HL-60 (cell line): ENCODE measurements around the gene ACACB.

ENCODE experiments used
- DNase-seq, 2 experiments: peaks; one replicate each; pipeline ENCODE4 v3.0.0-alpha.2; 2010 to 2020; ENCODE audit warnings: low read depth in 1 of 2, low spot score in 1 of 2
- H3K27ac ChIP-seq: fragments of 250-450 bp; sonication (Bioruptor Pico); replicated peaks from 2 replicates; pipeline ENCODE4 v1.5.1; 2020; ENCODE audit warnings: mild to moderate bottlenecking, moderate library complexity
- H3K27me3 ChIP-seq: fragments of 250-450 bp; sonication (Bioruptor Pico); 2 replicates; pipeline ENCODE4 v1.5.1; 2021; ENCODE audit warnings: mild to moderate bottlenecking, moderate library complexity; ENCODE audit not compliant: insufficient read depth, poor library complexity, severe bottlenecking
- H3K4me3 ChIP-seq: replicated peaks from 2 replicates; pipeline ENCODE4 v1.5.1; 2011; ENCODE audit warnings: mild to moderate bottlenecking, control low read depth, low read length; ENCODE audit not compliant: insufficient read depth
- GABPA ChIP-seq: IDR thresholded peaks from 2 replicates; pipeline ENCODE4 v1.6.1; 2012; ENCODE audit warnings: low read depth
- POLR2AphosphoS5 ChIP-seq: IDR thresholded peaks from 2 replicates; pipeline ENCODE4 v1.6.1; 2012; ENCODE audit warnings: low read depth
- SPI1 ChIP-seq: IDR thresholded peaks from 2 replicates; pipeline ENCODE4 v1.6.1; 2012; ENCODE audit warnings: low read depth, mild to moderate bottlenecking, borderline replicate concordance
- TF ChIP-seq, protein P1 (sequence below): IDR thresholded peaks from 2 replicates; pipeline ENCODE4 v1.6.1; 2012; ENCODE audit warnings: low read depth; ENCODE audit not compliant: insufficient replicate concordance
- TF ChIP-seq, protein P2 (sequence below): IDR thresholded peaks from one replicate; pipeline ENCODE4 v1.5.1; 2011; ENCODE audit warnings: low read length, control low read depth, inconsistent platforms; ENCODE audit not compliant: insufficient read depth

The ACACB gene

DNA sequence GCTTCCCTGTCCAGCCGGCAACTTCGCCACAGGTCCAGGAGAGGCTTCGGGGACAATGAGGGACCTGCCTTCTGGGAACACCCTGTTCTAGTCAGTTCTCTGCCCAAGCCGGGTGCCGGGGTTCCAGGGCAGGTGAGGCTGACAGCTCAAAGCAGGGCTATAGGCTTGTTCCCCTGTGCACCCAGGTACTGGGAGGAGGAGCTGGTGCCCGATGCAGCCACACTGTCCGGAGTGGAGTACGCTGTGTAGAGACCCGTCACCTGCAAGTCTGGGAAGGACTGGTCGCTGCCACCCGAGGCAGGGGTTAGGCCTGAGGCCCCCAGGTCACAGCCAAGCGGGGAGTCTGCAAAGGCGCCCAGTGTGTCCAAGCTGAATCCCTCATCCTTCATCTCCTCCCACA, 163.1 kb downstream of the ACACB start:
- TF ChIP-seq, protein P1, sequence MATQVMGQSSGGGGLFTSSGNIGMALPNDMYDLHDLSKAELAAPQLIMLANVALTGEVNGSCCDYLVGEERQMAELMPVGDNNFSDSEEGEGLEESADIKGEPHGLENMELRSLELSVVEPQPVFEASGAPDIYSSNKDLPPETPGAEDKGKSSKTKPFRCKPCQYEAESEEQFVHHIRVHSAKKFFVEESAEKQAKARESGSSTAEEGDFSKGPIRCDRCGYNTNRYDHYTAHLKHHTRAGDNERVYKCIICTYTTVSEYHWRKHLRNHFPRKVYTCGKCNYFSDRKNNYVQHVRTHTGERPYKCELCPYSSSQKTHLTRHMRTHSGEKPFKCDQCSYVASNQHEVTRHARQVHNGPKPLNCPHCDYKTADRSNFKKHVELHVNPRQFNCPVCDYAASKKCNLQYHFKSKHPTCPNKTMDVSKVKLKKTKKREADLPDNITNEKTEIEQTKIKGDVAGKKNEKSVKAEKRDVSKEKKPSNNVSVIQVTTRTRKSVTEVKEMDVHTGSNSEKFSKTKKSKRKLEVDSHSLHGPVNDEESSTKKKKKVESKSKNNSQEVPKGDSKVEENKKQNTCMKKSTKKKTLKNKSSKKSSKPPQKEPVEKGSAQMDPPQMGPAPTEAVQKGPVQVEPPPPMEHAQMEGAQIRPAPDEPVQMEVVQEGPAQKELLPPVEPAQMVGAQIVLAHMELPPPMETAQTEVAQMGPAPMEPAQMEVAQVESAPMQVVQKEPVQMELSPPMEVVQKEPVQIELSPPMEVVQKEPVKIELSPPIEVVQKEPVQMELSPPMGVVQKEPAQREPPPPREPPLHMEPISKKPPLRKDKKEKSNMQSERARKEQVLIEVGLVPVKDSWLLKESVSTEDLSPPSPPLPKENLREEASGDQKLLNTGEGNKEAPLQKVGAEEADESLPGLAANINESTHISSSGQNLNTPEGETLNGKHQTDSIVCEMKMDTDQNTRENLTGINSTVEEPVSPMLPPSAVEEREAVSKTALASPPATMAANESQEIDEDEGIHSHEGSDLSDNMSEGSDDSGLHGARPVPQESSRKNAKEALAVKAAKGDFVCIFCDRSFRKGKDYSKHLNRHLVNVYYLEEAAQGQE: no peak
- TF ChIP-seq POLR2AphosphoS5: no peak
- TF ChIP-seq GABPA: no peak
- TF ChIP-seq SPI1: no peak
- TF ChIP-seq, protein P2, sequence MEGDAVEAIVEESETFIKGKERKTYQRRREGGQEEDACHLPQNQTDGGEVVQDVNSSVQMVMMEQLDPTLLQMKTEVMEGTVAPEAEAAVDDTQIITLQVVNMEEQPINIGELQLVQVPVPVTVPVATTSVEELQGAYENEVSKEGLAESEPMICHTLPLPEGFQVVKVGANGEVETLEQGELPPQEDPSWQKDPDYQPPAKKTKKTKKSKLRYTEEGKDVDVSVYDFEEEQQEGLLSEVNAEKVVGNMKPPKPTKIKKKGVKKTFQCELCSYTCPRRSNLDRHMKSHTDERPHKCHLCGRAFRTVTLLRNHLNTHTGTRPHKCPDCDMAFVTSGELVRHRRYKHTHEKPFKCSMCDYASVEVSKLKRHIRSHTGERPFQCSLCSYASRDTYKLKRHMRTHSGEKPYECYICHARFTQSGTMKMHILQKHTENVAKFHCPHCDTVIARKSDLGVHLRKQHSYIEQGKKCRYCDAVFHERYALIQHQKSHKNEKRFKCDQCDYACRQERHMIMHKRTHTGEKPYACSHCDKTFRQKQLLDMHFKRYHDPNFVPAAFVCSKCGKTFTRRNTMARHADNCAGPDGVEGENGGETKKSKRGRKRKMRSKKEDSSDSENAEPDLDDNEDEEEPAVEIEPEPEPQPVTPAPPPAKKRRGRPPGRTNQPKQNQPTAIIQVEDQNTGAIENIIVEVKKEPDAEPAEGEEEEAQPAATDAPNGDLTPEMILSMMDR: no peak
- H3K27ac ChIP-seq: no peak overlapping the region
- no peak overlapping the region for H3K4me3 ChIP-seq
- H3K27me3 ChIP-seq: no peaks in the 10 kb centered on the region
- DNase-seq: no peak

DNA sequence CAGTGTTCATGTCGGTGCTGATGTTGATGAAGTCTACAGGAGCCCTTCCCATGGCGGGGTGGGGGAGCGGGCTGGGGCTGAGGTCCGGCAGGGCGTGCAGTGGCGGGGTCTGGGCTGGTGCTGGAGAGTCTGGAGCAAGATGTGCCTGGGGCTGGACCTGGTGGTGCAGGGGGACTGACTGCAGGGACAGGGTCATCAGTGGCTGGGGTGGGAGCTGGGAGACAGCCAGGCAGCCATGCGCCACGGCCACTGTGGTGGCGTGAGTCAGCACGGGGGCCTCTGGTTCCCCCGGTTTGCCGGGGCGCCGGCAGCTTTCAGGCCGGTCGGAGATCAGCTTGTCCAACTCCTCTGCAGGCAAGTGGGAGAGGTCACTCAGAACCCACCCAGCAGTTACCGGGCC, 165.1 kb downstream of the ACACB start:
- no peak for DNase-seq
- TF ChIP-seq SPI1 (no peak), GABPA (no peak), POLR2AphosphoS5 (no peak)
- TF ChIP-seq, protein P2: no peak

DNA sequence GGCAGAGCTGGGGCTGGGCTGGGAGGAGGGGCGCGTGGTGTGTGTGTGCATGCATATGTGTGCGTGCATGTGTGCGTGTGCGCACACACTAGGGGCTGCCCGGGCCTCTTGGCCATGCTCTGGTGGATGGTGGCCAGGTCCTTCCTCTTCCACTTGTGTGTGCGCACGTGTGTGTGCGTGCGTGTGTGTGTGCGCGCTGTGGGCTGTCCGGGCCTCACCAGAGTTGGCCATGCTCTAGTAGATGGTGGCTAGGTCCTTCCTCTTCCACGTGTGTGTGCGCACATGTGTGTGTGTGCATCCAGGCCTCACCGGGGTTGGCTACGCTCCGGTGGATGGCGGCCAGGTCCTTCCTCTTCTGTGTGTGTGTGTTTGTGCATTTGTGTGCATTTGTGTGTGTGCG, 168.0 kb downstream of the ACACB start:
- no peak for DNase-seq
- Histone ChIP-seq H3K27me3 (no peaks in the 10 kb centered on the region), H3K4me3 (no peak overlapping the region), H3K27ac (no peak overlapping the region)
- no peak for TF ChIP-seq GABPA
- TF ChIP-seq POLR2AphosphoS5: no peak
- TF ChIP-seq, protein P1: no peak
- TF ChIP-seq, protein P2: no peak
- TF ChIP-seq SPI1: no peak

More for the DNA sequence above, 165.1 kb downstream of the ACACB start:
- no peak overlapping the region for H3K27ac ChIP-seq
- no peak overlapping the region for H3K4me3 ChIP-seq
- H3K27me3 ChIP-seq: no peaks in the 10 kb centered on the region

DNA sequence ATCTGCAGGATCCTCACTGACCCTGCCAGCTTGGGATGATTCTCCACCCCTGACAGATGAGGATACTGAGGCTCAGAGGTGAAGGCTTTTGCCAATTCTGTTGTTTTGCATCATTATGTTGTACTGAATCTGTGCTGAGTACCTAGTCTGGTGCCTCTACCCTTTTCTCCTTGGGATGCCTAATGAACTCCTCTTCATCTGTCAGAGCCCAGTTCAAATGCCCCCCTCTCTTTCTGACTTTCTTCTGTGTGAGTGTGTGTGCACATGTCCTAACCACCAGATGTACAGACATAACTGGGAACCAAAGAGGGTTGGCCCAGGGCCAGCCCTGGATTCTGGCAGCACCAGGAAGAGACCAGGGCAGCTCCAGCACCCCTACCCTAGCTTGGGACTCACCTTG, 169.9 kb downstream of the ACACB start:
- TF ChIP-seq, protein P2: no peak
- TF ChIP-seq POLR2AphosphoS5 (no peak), GABPA (no peak), SPI1 (no peak)
- TF ChIP-seq, protein P1: no peak
- H3K27ac ChIP-seq: no peak overlapping the region
- peaks cover 5% of the 10 kb centered on the region for H3K27me3 ChIP-seq
- H3K4me3 ChIP-seq: no peak overlapping the region
- no peak for DNase-seq
